HG02678 (cell line): ENCODE data around the gene FABP6.

Experiments used
- ATAC-seq: cut with Tn5 transposase; IDR thresholded peaks from one replicate; pipeline ENCODE4 v1.9.1; 2021; ENCODE audit warnings: mild to moderate bottlenecking, moderate library complexity; ENCODE audit not compliant: unreplicated experiment

Gene FABP6

GRCh38 chr5:160260881-160261815 is 31.8 kb downstream of the FABP6 start:
- peak; percentile 68 for ATAC-seq

DNA sequence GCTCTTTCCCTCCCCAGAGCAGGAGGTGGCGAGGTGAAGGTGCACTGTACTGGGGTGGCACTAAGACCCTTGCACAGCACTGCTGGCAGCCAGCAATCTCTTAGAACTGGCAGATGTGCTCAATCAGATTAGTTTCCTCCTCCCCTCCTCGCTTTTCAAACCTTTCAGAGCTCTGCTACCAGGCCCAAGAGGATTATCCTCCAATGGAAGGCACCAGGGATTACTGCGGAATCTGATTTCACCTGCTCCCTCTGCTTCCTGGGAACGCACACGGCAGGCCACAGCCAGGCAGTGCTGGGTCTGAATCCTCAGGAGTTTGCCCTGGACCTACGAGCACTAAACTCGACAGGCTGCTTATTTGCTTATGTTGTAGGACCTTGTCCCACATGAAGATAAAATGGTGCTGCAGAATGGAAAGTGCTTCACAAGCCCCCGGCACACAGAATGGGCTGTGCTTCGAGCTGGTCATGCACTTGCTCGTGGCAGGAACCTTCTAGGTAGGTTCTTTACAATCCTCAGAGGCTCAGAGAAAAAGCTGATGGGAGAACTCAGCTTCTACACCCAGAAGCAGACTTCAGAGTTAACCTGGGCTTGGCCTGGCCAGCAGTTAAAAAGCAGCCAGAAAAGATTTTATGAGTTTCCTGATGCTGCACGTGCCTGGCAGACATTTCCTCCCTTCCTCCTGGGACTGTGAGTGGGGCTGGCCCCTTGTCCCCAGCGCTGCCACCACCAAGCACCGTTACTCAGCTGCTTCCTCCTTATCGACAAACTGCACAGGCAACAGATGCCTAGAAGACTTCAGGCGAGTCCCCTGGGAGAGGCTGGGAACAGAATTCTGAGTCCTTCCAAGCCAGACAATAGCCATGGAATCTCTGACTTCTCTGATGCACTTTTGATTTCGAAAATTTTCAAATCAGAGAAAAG is 33.1 kb downstream of the FABP6 start:
- ATAC-seq = no peak

- ATAC-seq = no peak
Observed at GRCh38 chr5:160263326-160263855, 34.1 kb downstream of the FABP6 start.

DNA sequence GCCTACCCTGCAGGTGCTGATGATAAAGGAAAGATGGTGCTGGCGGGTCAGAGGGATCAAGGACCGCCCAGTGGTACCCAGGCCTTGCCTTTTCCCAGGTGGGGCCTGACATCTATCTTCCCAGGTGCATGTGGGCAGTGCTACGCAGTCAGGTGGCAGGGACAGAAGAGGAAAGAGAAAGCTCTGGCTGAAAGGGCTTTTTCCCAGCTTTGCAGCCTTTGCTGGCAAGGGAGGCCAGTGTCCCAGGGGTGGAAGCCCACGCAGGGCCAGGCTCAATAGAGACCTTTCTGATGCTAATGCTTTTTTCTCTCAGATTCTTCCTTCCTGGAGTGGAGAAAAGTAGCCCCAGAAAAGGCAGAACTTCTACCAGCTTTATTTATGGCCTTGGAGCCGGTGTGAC is 36.7 kb downstream of the FABP6 start:
- ATAC-seq = no peak

DNA sequence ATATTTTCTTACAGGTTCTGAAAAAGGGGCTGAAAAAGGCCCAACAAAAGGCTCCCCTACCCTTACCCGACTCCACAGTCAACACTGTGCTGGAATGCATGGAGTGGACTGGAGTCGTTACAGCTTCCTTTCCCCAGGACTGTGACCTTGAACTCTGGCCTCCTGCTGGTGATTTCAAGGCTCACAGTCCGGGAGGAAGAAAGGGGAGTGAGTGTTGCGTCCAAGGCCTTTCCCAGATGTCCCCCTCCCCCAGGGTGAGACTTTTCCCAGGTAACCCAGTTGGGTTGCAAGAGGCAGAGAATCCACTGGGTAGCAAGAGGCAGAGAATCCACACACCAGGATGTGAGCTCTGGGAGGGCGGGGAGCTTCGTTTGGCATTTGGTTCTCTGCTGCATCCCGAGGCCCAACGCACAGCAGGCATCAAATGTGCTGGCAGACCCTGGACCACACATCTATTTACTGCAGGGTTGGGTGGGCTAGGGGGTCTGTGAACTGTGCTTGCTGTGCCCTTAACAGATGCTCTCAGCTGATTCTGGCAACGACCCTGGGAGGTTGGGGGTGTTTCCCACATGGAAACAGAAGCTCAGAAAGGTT is 37.5 kb downstream of the FABP6 start:
- no peak for ATAC-seq

DNA sequence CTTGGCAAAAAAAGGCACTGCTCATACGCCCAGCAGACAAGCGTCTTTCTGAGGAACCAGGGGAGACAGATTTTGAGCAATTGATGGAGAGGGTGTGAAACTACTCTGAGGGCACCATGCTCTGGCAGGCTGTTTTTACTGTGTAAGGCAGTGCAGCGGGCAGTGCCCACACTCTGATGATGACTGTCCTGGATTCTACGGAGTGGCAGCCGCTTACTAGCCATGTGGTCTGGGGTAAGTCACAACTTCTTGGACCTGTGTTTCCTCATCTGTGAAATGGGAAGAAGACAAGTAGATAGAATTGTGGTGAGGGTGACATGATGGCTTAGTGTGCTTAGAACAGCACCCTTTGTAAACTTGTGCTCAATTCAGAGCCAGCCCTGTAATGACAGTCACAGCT is 38.8 kb downstream of the FABP6 start:
- ATAC-seq = no peak

DNA sequence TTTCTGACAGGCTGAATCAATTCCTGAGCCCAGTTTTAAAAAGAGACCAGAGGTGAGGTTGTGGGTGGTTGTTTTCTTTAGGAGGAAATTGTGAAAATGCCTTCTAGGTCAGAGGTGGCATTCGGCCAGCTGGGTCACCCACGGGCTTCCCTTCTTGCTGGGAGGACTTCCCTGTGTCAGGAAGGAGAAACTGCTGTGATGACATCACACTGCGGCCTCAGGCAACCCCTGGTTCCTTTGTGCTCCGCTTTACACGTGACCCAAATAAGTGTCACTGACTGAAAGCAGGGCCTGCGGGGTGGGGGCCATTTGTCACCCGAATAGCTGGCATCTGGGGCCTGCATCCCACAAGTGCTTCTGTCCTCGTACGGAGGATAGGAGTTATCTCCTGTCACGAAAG is 39.7 kb downstream of the FABP6 start:
- ATAC-seq = no peak

- ATAC-seq = no peak
Observed at GRCh38 chr5:160270704-160271103, 41.4 kb downstream of the FABP6 start.

- peak; percentile 60 for ATAC-seq
Observed at GRCh38 chr5:160271396-160271795, 42.1 kb downstream of the FABP6 start.

GRCh38 chr5:160271836-160272235 is 42.5 kb downstream of the FABP6 start:
- no peak for ATAC-seq

DNA sequence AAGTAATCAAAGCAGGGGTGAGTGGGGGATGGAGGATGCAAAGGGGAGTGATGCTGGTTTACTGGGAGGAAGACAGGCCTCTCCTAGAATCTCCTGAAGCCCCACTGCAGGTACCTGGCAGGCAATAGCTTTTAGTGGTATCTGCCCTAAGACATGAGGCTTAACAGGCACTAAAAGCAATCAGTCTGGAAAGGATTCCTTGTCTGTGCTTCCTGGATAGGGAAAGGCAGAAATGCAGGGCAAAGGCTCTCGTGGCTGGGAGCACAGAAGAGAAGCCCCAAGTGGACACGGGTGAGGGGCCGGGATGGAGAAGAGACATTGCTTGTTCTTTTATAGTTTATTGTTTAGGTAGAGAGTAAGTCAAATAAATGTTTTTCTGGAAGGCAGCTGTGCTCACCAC is 43.0 kb downstream of the FABP6 start:
- no peak for ATAC-seq

- no peak for ATAC-seq
Observed at GRCh38 chr5:160272889-160273288, 43.6 kb downstream of the FABP6 start.

- no peak for ATAC-seq
Observed at GRCh38 chr5:160274483-160274931, 45.2 kb downstream of the FABP6 start.

GRCh38 chr5:160278343-160278742 is 49.0 kb downstream of the FABP6 start:
- no peak for ATAC-seq

GRCh38 chr5:160280384-160281095 is 51.2 kb downstream of the FABP6 start:
- ATAC-seq = no peak

DNA sequence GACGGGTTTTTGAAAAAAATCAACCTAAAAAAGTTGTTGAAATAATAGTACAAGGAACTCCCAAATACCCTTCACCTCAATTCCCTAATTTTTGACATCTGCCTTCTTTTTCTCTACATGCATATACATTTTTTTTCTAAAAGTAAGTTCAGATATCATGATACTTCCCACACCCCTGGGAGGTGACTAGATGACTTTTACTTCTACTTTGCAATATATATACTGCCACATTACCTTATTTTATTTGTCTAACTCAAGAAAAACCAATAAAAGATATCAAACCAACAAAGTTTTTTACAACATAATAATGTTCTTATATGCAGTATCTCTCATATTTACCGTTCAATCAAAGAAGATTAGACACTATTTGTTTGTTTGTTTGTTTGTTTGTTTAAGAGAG is 52.0 kb downstream of the FABP6 start:
- no peak for ATAC-seq

GRCh38 chr5:160284291-160284873 is 55.1 kb downstream of the FABP6 start:
- no peak for ATAC-seq

- ATAC-seq = no peak
Observed at GRCh38 chr5:160285316-160285715, 56.0 kb downstream of the FABP6 start.

DNA sequence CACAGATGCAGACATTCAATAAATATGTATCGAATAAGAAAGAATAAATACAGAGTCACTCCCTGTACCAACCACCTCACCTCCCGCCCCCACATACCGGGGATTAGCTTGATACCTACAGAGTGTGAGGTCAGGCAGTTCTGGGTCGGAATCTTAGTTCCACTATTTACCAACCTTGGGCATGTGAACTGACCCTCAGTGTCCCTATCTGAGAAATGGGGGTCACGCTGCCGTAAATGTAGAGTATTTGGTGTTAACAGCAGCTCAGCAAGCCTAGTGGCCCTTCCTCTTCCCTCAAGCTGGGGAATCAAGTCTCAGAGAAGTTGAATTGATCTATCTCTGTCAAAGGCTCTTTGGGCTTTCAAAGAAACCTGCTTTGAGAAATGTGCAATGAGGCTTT is 57.6 kb downstream of the FABP6 start:
- no peak for ATAC-seq
